ENCODE measurements around the gene CCR3. TPM values are rescaled to one million over a fixed set of nuclear protein-coding genes. Genes with fewer than 3 reads are reported as not detected.

Gene CCR3
- total RNA-seq, 6 donors from 2014 or later = 0.13 TPM; not detected in 5

GRCh38 chr3:46245146-46245545 lies 2.9 kb downstream of the CCR3 start:
- ATAC-seq (ENCODE audit: low FRiP score in 2 of 2) (peak in 1 of 2 donors; percentile 31), DNase-seq (no peak)
- H3K27ac ChIP-seq = no peak overlapping the region
- WGBS, 2 donors = 61 to 72% methylated on average over 3 of the region's 3 CpGs
- H3K4me1 ChIP-seq = no peaks in the 10 kb centered on the region
- no peak overlapping the region for H3K4me3 ChIP-seq
- no peaks in the 10 kb centered on the region for H3K27me3 ChIP-seq
- H3K36me3 ChIP-seq = no peaks in the 10 kb centered on the region
- no peaks in the 10 kb centered on the region for H3K9me3 ChIP-seq
- TF ChIP-seq CTCF (IDR thresholded peaks at IDR 0.05) (no peak), POLR2A (IDR thresholded peaks at IDR 0.05) (no peak), EP300 (IDR thresholded peaks at IDR 0.05) (no peak), POLR2AphosphoS5 (IDR thresholded peaks at IDR 0.05) (no peak)

- DNase-seq = no peak
- Histone ChIP-seq H3K27ac (no peak overlapping the region), H3K4me3 (no peak overlapping the region), H3K4me1 (no peaks in the 10 kb centered on the region), H3K9me3 (no peaks in the 10 kb centered on the region), H3K27me3 (no peaks in the 10 kb centered on the region), H3K36me3 (no peaks in the 10 kb centered on the region)
- no peak for ATAC-seq (ENCODE audit: low FRiP score in 2 of 2)
- WGBS, 2 donors = 63% methylated on average over 1 of the region's 1 CpG
- no peak for TF ChIP-seq POLR2A (IDR thresholded peaks at IDR 0.05)
- no peak for TF ChIP-seq POLR2AphosphoS5 (IDR thresholded peaks at IDR 0.05)
- no peak for TF ChIP-seq EP300 (IDR thresholded peaks at IDR 0.05)
- no peak for TF ChIP-seq CTCF (IDR thresholded peaks at IDR 0.05)
Observed at GRCh38 chr3:46252980-46253379, 10.7 kb downstream of the CCR3 start.

- ATAC-seq (ENCODE audit: low FRiP score in 2 of 2) (no peak), DNase-seq (no peak)
- Histone ChIP-seq H3K9me3 (no peaks in the 10 kb centered on the region), H3K27ac (no peak overlapping the region), H3K27me3 (no peaks in the 10 kb centered on the region), H3K4me1 (no peaks in the 10 kb centered on the region), H3K36me3 (no peaks in the 10 kb centered on the region), H3K4me3 (no peak overlapping the region)
- 87 to 91% methylated on average over 2 of the region's 2 CpGs for WGBS, 2 donors
- no peak for TF ChIP-seq POLR2AphosphoS5 (IDR thresholded peaks at IDR 0.05)
- no peak for TF ChIP-seq EP300 (IDR thresholded peaks at IDR 0.05)
- TF ChIP-seq CTCF (IDR thresholded peaks at IDR 0.05) = no peak
- TF ChIP-seq POLR2A (IDR thresholded peaks at IDR 0.05) = no peak
Observed at GRCh38 chr3:46258525-46258924, 16.3 kb downstream of the CCR3 start.

GRCh38 chr3:46261926-46262594 lies 19.8 kb downstream of the CCR3 start:
- 67 to 68% methylated on average over 4 to 5 of the region's 5 CpGs for WGBS, 2 donors
- no peaks in the 10 kb centered on the region for H3K4me1 ChIP-seq
- DNase-seq = no peak
- H3K4me3 ChIP-seq = no peak overlapping the region
- no peaks in the 10 kb centered on the region for H3K9me3 ChIP-seq
- no peak overlapping the region for H3K27ac ChIP-seq
- H3K27me3 ChIP-seq = no peaks in the 10 kb centered on the region
- TF ChIP-seq CTCF (IDR thresholded peaks at IDR 0.05) (no peak), EP300 (IDR thresholded peaks at IDR 0.05) (no peak), POLR2AphosphoS5 (IDR thresholded peaks at IDR 0.05) (no peak), POLR2A (IDR thresholded peaks at IDR 0.05) (no peak)
- ATAC-seq (ENCODE audit: low FRiP score in 2 of 2) = no peak
- no peaks in the 10 kb centered on the region for H3K36me3 ChIP-seq

GRCh38 chr3:46264002-46264401 lies 21.7 kb downstream of the CCR3 start:
- no peaks in the 10 kb centered on the region for H3K9me3 ChIP-seq
- H3K36me3 ChIP-seq = no peaks in the 10 kb centered on the region
- WGBS, 2 donors = 77 to 83% methylated on average over 1 of the region's 1 CpG
- TF ChIP-seq EP300 (IDR thresholded peaks at IDR 0.05) = no peak
- no peak for TF ChIP-seq POLR2AphosphoS5 (IDR thresholded peaks at IDR 0.05)
- no peak for TF ChIP-seq POLR2A (IDR thresholded peaks at IDR 0.05)
- no peak for TF ChIP-seq CTCF (IDR thresholded peaks at IDR 0.05)
- ATAC-seq (ENCODE audit: low FRiP score in 2 of 2) = no peak
- H3K4me1 ChIP-seq = no peaks in the 10 kb centered on the region
- H3K27ac ChIP-seq = no peak overlapping the region
- DNase-seq = no peak
- no peak overlapping the region for H3K4me3 ChIP-seq
- no peaks in the 10 kb centered on the region for H3K27me3 ChIP-seq
